Muscle of leg (tissue), 11 donors: Measurements from ENCODE around the gene KIF22. TPM values are rescaled to one million over a fixed set of nuclear protein-coding genes. Genes with fewer than 3 reads are reported as not detected.

Source experiments
- DNase-seq: peaks from one replicate; pipeline ENCODE4 v3.0.0; 2013
- H3K27ac ChIP-seq: one replicate; pipeline ENCODE4 v1.5.1; 2013; ENCODE audit warnings: mild to moderate bottlenecking, low read length, control low read depth
- H3K27me3 ChIP-seq: one replicate; pipeline ENCODE4 v1.6.1; 2013; ENCODE audit warnings: low read length; ENCODE audit not compliant: control insufficient read depth, insufficient read depth
- H3K36me3 ChIP-seq: one replicate; pipeline ENCODE4 v1.6.1; 2013; ENCODE audit warnings: low read length; ENCODE audit not compliant: control insufficient read depth, insufficient read depth
- H3K4me1 ChIP-seq: one replicate; pipeline ENCODE4 v1.6.1; 2013; ENCODE audit warnings: low read length; ENCODE audit not compliant: control insufficient read depth, insufficient read depth
- H3K4me3 ChIP-seq: one replicate; pipeline ENCODE4 v1.5.1; 2013; ENCODE audit warnings: low read length, control low read depth
- H3K9me3 ChIP-seq: replicated peaks from 2 replicates; pipeline ENCODE4 v1.6.1; 2013; ENCODE audit warnings: low read depth, low read length; ENCODE audit not compliant: control insufficient read depth
- WGBS: methylation state at CpG from one replicate; pipeline ENCODE4 v1.1.5; 2013; ENCODE audit warnings: missing lambda C conversion rate; ENCODE audit not compliant: insufficient coverage; 5-methylcytosine and 5-hydroxymethylcytosine counted together
- polyA plus RNA-seq, 8 donors: library from polyadenylated mRNA; unstranded; fragments of 120-200 nt; gene quantifications; one replicate each; pipeline versions ENCODE4 v1.2.1 to v1.2.3, GENCODE V29; 2013; ENCODE audit warnings: inconsistent platforms in 1 of 8, low replicate concordance in 1 of 8; ENCODE audit not compliant: insufficient read length in 8 of 8, insufficient read depth in 1 of 8
- total RNA-seq: library from RNA; stranded (reverse); fragments of 120-200 nt; gene quantifications from one replicate; pipeline ENCODE4 v1.2.4, GENCODE V29; 2013

The KIF22 gene
- total and polyA plus RNA-seq, 9 donors = 26.2 to 43.0 (median 39.3) TPM

GRCh38 chr16:29808219-29808900 is 17.8 kb downstream of the KIF22 start:
- Histone ChIP-seq H3K4me1 (peaks cover 75% of the 10 kb centered on the region), H3K27ac (peak overlapping the region; percentile 81), H3K4me3 (peak overlapping the region; percentile 56), H3K36me3 (peaks cover 33% of the 10 kb centered on the region), H3K27me3 (peaks cover 2% of the 10 kb centered on the region), H3K9me3 (no peaks in the 10 kb centered on the region)
- DNase-seq = no peak
- 35% methylated on average over 19 of the region's 25 CpGs for WGBS

- WGBS = 75% methylated on average over 20 of the region's 31 CpGs
- DNase-seq = no peak
- H3K36me3 ChIP-seq = peaks cover 26% of the 10 kb centered on the region
- no peak overlapping the region for H3K4me3 ChIP-seq
- peaks cover 2% of the 10 kb centered on the region for H3K27me3 ChIP-seq
- H3K4me1 ChIP-seq = peaks cover 76% of the 10 kb centered on the region
- no peak overlapping the region for H3K27ac ChIP-seq
- H3K9me3 ChIP-seq = no peaks in the 10 kb centered on the region
Observed at GRCh38 chr16:29809031-29809747, 18.6 kb downstream of the KIF22 start.

- peak; percentile 50 for DNase-seq
- peaks cover 26% of the 10 kb centered on the region for H3K36me3 ChIP-seq
- 35% methylated on average over 7 of the region's 23 CpGs for WGBS
- peak overlapping the region; percentile 99 for H3K27ac ChIP-seq
- H3K4me3 ChIP-seq = peak overlapping the region; percentile 2
- no peaks in the 10 kb centered on the region for H3K9me3 ChIP-seq
- peaks cover 78% of the 10 kb centered on the region for H3K4me1 ChIP-seq
- H3K27me3 ChIP-seq = peaks cover 2% of the 10 kb centered on the region
Observed at GRCh38 chr16:29809850-29810698, 19.5 kb downstream of the KIF22 start.

- WGBS = 24% methylated on average over 8 of the region's 9 CpGs
- H3K27ac ChIP-seq = peak overlapping the region; percentile 99
- peaks cover 2% of the 10 kb centered on the region for H3K27me3 ChIP-seq
- no peaks in the 10 kb centered on the region for H3K9me3 ChIP-seq
- peaks cover 82% of the 10 kb centered on the region for H3K4me1 ChIP-seq
- H3K36me3 ChIP-seq = peaks cover 26% of the 10 kb centered on the region
- peak overlapping the region; percentile 56 for H3K4me3 ChIP-seq
- no peak for DNase-seq
Observed at GRCh38 chr16:29810699-29811169, 20.2 kb downstream of the KIF22 start.

- no peaks in the 10 kb centered on the region for H3K9me3 ChIP-seq
- peaks cover 26% of the 10 kb centered on the region for H3K36me3 ChIP-seq
- H3K27ac ChIP-seq = peak overlapping the region; percentile 99
- H3K4me3 ChIP-seq = peak overlapping the region; percentile 56
- peaks cover 2% of the 10 kb centered on the region for H3K27me3 ChIP-seq
- WGBS = under 1% methylated on average over 29 of the region's 31 CpGs
- H3K4me1 ChIP-seq = peaks cover 84% of the 10 kb centered on the region
- peak; percentile 96 for DNase-seq
Observed at GRCh38 chr16:29811170-29811895, 20.8 kb downstream of the KIF22 start.

- Histone ChIP-seq H3K4me1 (peaks cover 91% of the 10 kb centered on the region), H3K9me3 (no peaks in the 10 kb centered on the region), H3K27me3 (peaks cover 2% of the 10 kb centered on the region), H3K4me3 (peak within 1 kb of the TSS; percentile 56), H3K36me3 (peaks cover 26% of the 10 kb centered on the region), H3K27ac (peak within 1 kb of the TSS; percentile 99)
- under 1% methylated on average over 45 of the region's 69 CpGs for WGBS
- peak; percentile 94 for DNase-seq
Observed at GRCh38 chr16:29811896-29812665, 21.5 kb downstream of the KIF22 start, which contains the start of gene PRRT2. Gene PRRT2, plus strand, starts transcription at chr16:29812193. Its CDS starts 862 bp downstream, at chr16:29813055.

- Histone ChIP-seq H3K27ac (peak overlapping the region; percentile 99), H3K36me3 (peaks cover 31% of the 10 kb centered on the region), H3K4me3 (peak overlapping the region; percentile 56), H3K4me1 (peaks cover 84% of the 10 kb centered on the region), H3K27me3 (peaks cover 2% of the 10 kb centered on the region), H3K9me3 (no peaks in the 10 kb centered on the region)
- peak; percentile 29 for DNase-seq
- WGBS = 30% methylated on average over 6 of the region's 9 CpGs
Observed at GRCh38 chr16:29812754-29813643, 22.4 kb downstream of the KIF22 start.

GRCh38 chr16:29813644-29814562 is 23.4 kb downstream of the KIF22 start:
- Histone ChIP-seq H3K4me1 (peaks cover 75% of the 10 kb centered on the region), H3K27me3 (peaks cover 2% of the 10 kb centered on the region), H3K9me3 (no peaks in the 10 kb centered on the region), H3K36me3 (peaks cover 32% of the 10 kb centered on the region), H3K27ac (peak overlapping the region; percentile 51), H3K4me3 (peak overlapping the region; percentile 56)
- DNase-seq = no peak
- WGBS = 40% methylated on average over 15 of the region's 24 CpGs
